Measurements from ENCODE around the gene CAPZA1. TPM values are rescaled to one million over a fixed set of nuclear protein-coding genes. Genes with fewer than 3 reads are reported as not detected.

The CAPZA1 gene
- total RNA-seq, 2 donors from 2014 or later = 87.4 to 104 TPM

DNA sequence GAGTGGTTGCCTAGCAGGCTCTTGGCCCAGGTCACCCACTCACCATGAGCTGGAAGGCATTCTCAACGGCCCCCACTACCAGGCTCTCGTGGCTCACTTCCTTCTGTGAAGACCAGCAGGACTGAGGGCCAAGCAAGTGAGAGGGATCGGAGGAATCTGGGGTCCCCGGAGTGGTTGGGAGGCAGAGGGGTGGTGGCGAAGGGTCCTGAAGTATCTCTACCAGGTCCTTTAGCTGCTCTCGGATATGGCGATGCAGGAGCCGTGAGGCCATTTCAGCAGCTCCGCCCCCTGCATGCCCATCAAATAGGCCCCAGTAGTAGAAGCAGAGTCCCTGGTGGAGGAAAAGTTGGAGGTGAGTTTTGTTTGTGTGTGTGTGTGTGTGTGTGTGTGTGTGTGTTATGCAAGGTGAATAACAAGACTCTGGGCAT, 93.1 kb downstream of the CAPZA1 start:
- TF ChIP-seq, protein P1, sequence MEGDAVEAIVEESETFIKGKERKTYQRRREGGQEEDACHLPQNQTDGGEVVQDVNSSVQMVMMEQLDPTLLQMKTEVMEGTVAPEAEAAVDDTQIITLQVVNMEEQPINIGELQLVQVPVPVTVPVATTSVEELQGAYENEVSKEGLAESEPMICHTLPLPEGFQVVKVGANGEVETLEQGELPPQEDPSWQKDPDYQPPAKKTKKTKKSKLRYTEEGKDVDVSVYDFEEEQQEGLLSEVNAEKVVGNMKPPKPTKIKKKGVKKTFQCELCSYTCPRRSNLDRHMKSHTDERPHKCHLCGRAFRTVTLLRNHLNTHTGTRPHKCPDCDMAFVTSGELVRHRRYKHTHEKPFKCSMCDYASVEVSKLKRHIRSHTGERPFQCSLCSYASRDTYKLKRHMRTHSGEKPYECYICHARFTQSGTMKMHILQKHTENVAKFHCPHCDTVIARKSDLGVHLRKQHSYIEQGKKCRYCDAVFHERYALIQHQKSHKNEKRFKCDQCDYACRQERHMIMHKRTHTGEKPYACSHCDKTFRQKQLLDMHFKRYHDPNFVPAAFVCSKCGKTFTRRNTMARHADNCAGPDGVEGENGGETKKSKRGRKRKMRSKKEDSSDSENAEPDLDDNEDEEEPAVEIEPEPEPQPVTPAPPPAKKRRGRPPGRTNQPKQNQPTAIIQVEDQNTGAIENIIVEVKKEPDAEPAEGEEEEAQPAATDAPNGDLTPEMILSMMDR (IDR thresholded peaks at IDR 0.05) = no peak
- TF ChIP-seq POLR2AphosphoS5 (IDR thresholded peaks at IDR 0.05) (no peak), POLR2A (IDR thresholded peaks at IDR 0.05) (no peak)
- Histone ChIP-seq H3K4me1 (replicated peaks) (peaks cover 4% of the 10 kb centered on the region), H3K27me3 (replicated peaks; ENCODE audit: insufficient read depth) (no peaks in the 10 kb centered on the region), H3K4me3 (no peak overlapping the region), H3K36me3 (no peaks in the 10 kb centered on the region), H3K9me3 (no peaks in the 10 kb centered on the region), H3K27ac (no peak overlapping the region)
- 81% methylated on average over 9 of the region's 9 CpGs for WGBS
- DNase-seq (ENCODE audit: low spot score) = no peak
- intact Hi-C loops (cut with DNase I) = loop anchor here (10.0 kb wide), 1 partner anchor 362 kb away; the partner anchor contains the start of gene LRIG2

DNA sequence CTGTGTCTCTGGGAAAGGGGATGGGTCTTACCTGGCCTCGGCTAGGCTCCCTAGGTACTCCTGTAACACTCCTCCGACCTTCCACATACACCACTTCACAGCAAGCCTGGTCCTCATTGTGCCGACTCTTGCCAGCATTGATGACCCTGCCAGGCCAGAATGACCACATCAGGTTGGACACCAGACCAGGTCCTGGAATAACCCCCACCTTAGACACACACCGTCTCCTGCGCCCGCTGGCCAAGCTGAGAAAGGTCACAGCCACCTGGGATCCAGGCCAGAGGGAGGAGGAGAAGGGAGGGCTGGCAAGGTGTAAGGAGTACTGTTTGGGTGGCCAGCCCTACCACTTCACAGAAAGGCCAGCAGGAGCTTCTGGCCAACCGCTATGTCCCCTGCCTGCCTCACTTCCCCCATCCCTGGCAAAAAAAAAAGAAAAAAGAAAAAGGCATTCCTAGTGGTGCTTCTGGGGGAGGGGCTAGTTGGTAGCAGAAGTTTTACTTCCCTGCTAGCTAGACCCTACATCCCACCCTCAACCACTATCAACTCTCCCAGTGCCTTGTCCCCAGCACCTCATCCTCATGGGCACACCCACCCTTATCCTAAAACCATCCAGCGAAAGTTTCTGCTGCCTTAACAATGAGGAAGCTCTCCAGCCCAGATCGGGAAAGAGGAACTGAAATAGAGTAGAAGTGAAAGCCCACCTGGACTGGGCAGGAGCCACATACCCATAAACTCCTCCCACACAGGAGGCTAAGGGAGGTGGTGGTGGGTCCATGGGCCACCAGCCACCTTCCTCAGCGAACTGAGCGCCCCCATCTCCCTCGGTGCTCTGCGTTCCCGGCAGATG, 94.1 kb downstream of the CAPZA1 start:
- intact Hi-C loops (cut with DNase I) = loop anchor here (10.0 kb wide), 1 partner anchor 361 kb away; the partner anchor contains the start of gene LRIG2
- H3K27ac ChIP-seq = no peak overlapping the region
- H3K9me3 ChIP-seq = no peaks in the 10 kb centered on the region
- H3K27me3 ChIP-seq (replicated peaks; ENCODE audit: insufficient read depth) = no peaks in the 10 kb centered on the region
- no peaks in the 10 kb centered on the region for H3K36me3 ChIP-seq
- WGBS = 45% methylated on average over 14 of the region's 14 CpGs
- peak overlapping the region; percentile 52 to 65 for H3K4me3 ChIP-seq
- H3K4me1 ChIP-seq (replicated peaks) = peaks cover 4% of the 10 kb centered on the region
- no peak for TF ChIP-seq POLR2A (IDR thresholded peaks at IDR 0.05)
- no peak for TF ChIP-seq POLR2AphosphoS5 (IDR thresholded peaks at IDR 0.05)
- TF ChIP-seq, protein P1 (IDR thresholded peaks at IDR 0.05) = no peak
- no peak for DNase-seq (ENCODE audit: low spot score)

DNA sequence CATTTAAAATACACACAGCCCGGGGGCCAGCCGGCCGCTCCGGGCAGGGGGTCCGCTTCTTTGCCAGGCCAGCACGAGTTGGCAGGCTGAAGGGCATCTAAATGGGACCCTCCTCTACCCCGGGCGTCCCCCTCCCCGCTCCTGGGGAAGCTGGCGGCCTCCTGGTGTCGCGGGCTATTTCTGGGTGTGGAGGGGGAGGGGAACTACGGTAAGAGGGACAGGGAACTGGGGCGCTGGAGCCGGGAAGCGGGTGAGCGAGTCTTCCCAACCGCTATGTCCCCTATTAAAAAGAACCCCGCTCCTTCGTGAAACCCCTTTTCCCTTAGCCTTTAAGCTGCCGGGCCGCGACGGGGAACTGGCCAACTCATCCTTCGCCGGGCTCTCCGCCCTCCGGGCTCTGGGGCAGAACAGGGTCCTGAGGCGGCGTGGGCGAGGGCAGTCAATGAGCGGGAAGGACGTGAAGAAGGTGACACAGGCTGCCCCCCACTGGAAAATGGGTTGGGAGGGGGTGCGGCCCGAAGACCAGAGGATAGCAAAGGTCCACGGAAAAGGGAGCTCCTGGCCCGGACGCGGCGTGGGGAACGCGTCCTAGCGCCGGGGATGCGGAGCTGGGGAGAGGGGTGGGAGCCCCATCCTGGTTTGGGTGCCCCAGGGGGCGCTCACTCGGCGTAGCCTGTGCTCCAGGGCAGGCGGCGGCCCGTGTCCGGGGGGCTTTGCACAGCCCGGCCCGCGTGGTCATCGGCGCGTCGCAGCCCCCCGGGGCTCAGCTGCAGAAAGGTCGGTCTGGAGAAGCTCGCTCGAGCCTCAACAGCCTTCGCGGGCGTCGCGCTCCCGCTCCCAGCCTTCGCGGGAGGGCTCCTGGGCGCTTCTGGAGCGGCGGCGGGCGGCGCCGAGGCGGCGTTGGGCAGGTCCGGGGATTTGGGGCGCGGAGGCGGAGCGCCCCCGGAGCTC, 95.0 kb downstream of the CAPZA1 start:
- intact Hi-C loops (cut with DNase I) = loop anchor here (5.0 to 10.0 kb wide), 3 partner anchors 243 to 963 kb away; partner anchors contain the start of genes LRIG2 and SLC16A1
- WGBS = 1% methylated on average over 41 of the region's 86 CpGs
- H3K36me3 ChIP-seq = no peaks in the 10 kb centered on the region
- no peaks in the 10 kb centered on the region for H3K9me3 ChIP-seq
- peak overlapping the region; percentile 52 to 65 for H3K4me3 ChIP-seq
- TF ChIP-seq POLR2A (IDR thresholded peaks at IDR 0.05) (peak; percentile 50), POLR2AphosphoS5 (IDR thresholded peaks at IDR 0.05) (no peak)
- TF ChIP-seq, protein P1 (IDR thresholded peaks at IDR 0.05) = peak in 1 of 4 experiments; percentile 9
- H3K27me3 ChIP-seq (replicated peaks; ENCODE audit: insufficient read depth) = no peaks in the 10 kb centered on the region
- DNase-seq (ENCODE audit: low spot score) = no peak
- peaks cover 4% of the 10 kb centered on the region for H3K4me1 ChIP-seq (replicated peaks)
- peak overlapping the region; percentile 67 to 75 for H3K27ac ChIP-seq

DNA sequence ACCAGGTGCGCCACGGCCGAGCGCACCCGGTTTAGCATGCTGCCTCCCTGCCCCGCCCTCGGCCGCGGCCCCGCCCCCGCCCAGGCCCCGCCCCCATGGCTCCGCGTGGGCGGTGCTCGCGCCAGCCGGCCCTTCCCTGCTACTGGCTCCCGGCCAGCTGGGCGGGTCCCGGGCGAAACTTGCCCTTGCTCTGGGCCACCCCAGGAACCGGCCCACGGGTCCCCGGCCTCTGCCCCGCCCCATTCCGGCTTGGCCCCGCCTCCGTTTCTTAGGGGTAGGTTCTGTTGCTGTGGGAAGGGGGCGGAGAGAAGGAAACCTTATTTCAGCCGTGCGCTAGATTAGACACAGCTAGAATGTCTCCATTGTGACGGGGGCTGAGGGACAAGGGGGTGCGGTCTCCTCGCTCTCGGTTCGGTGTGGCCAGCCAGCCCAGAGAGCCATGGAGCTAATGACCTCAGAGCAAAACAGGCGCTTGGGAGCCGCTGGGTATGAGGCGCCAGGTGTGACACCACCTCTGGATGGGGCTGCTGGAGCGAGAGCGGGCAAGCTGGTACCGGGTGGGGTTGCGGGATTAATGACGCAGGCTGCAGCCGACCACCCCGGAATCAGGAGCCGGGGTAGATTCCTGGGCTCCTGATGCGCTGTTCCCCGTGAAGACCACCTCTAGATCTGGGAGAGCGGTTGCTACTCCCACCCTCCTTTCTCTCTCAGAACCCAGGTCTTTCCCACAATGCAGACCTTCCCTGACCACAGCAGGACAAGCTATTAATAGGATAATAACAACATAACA, 95.8 kb downstream of the CAPZA1 start, which contains the start of gene PPM1J:
Gene PPM1J (minus strand): TSS at position 69 of the 790 bp plus-strand sequence. CDS start 31 bp downstream, at position 38.
- H3K4me3 ChIP-seq = peak within 1 kb of the TSS; percentile 52 to 65
- no peaks in the 10 kb centered on the region for H3K9me3 ChIP-seq
- H3K27me3 ChIP-seq (replicated peaks; ENCODE audit: insufficient read depth) = no peaks in the 10 kb centered on the region
- intact Hi-C loops (cut with DNase I) = loop anchor here (1.0 to 10.0 kb wide), 4 partner anchors 242 to 962 kb away; partner anchors contain the start of genes LRIG2 and SLC16A1
- H3K4me1 ChIP-seq (replicated peaks) = peaks cover 4% of the 10 kb centered on the region
- H3K36me3 ChIP-seq = no peaks in the 10 kb centered on the region
- peak; percentile 96 for DNase-seq (ENCODE audit: low spot score)
- H3K27ac ChIP-seq = peak within 1 kb of the TSS; percentile 67 to 75
- TF ChIP-seq POLR2AphosphoS5 (IDR thresholded peaks at IDR 0.05) (peak; percentile 80), POLR2A (IDR thresholded peaks at IDR 0.05) (peak; percentile 73)
- TF ChIP-seq, protein P1 (IDR thresholded peaks at IDR 0.05) = peak in 1 of 4 experiments; percentile 20
- WGBS = 1% methylated on average over 33 of the region's 51 CpGs
